Suprapubic skin (tissue), 4 donors: Measurements from ENCODE around the gene MLPH. TPM values are rescaled to one million over a fixed set of nuclear protein-coding genes. Genes with fewer than 3 reads are reported as not detected.

ENCODE experiments used
- DNase-seq, 2 donors: peaks; one replicate each; pipeline ENCODE4 v3.0.0-alpha.2; 2019; ENCODE audit warnings: low spot score in 2 of 2
- H3K27ac ChIP-seq: fragments of 200-600 bp; sonication (generic); one replicate; pipeline ENCODE4 v1.5.1; 2019
- H3K27me3 ChIP-seq: fragments of 200-600 bp; sonication (generic); one replicate; pipeline ENCODE4 v1.5.1; 2019
- H3K36me3 ChIP-seq: fragments of 200-600 bp; sonication (generic); one replicate; pipeline ENCODE4 v1.5.1; 2019
- H3K4me1 ChIP-seq: fragments of 200-600 bp; sonication (generic); one replicate; pipeline ENCODE4 v1.5.1; 2019
- H3K4me3 ChIP-seq: fragments of 200-600 bp; sonication (generic); one replicate; pipeline ENCODE4 v1.5.1; 2019; ENCODE audit warnings: mild to moderate bottlenecking
- H3K9me3 ChIP-seq: fragments of 200-600 bp; sonication (generic); one replicate; pipeline ENCODE4 v1.5.1; 2019
- EP300 ChIP-seq: sonication (generic); formaldehyde crosslinking; IDR thresholded peaks from one replicate; pipeline ENCODE4 v1.6.1; 2017; ENCODE audit warnings: antibody characterized with exemption
- POLR2A ChIP-seq, 2 donors: fragments of 450-650 bp; IDR thresholded peaks; one replicate each; pipeline ENCODE4 v1.6.1; 2017; ENCODE audit warnings: antibody characterized with exemption in 2 of 2, mild to moderate bottlenecking in 2 of 2, moderate library complexity in 2 of 2
- POLR2AphosphoS5 ChIP-seq, 3 donors: sonication (generic); formaldehyde crosslinking; IDR thresholded peaks; one replicate each; pipeline ENCODE4 v1.6.1; 2017; ENCODE audit warnings: antibody characterized with exemption in 3 of 3
- WGBS: methylation state at CpG from one replicate; pipeline ENCODE4 v1.1.5; 2018; 5-methylcytosine and 5-hydroxymethylcytosine counted together
- total RNA-seq, 4 donors: library from RNA; depleted of rRNA; stranded (reverse); fragments of >200 nt; gene quantifications; one replicate each; pipeline ENCODE4 v1.1.0, GENCODE V29; 2016
- TF ChIP-seq, protein P1 (sequence below), 2 donors: fragments of 200-600 bp in 1 of 2; fragments of 450-650 bp in 1 of 2; sonication (generic) in 1 of 2; IDR thresholded peaks; one replicate each; pipeline ENCODE4 v1.5.1; 2016 to 2019; ENCODE audit warnings: antibody characterized with exemption in 2 of 2, mild to moderate bottlenecking in 1 of 2, moderate library complexity in 1 of 2

MLPH gene
- total RNA-seq, 4 donors from 2014 or later: 8.8 to 41.1 (median 24.4) TPM

GRCh38 chr2:237540223-237540775 lies 53.2 kb downstream of the MLPH start:
- Histone ChIP-seq H3K4me1 (peaks cover 11% of the 10 kb centered on the region), H3K4me3 (no peak overlapping the region), H3K9me3 (no peaks in the 10 kb centered on the region), H3K36me3 (no peaks in the 10 kb centered on the region), H3K27ac (no peak overlapping the region), H3K27me3 (no peaks in the 10 kb centered on the region)
- 70% methylated on average over 11 of the region's 13 CpGs for WGBS
- no peak for DNase-seq
- TF ChIP-seq POLR2A (IDR thresholded peaks at IDR 0.05): no peak
- no peak for TF ChIP-seq POLR2AphosphoS5 (IDR thresholded peaks at IDR 0.05)
- TF ChIP-seq, protein P1, sequence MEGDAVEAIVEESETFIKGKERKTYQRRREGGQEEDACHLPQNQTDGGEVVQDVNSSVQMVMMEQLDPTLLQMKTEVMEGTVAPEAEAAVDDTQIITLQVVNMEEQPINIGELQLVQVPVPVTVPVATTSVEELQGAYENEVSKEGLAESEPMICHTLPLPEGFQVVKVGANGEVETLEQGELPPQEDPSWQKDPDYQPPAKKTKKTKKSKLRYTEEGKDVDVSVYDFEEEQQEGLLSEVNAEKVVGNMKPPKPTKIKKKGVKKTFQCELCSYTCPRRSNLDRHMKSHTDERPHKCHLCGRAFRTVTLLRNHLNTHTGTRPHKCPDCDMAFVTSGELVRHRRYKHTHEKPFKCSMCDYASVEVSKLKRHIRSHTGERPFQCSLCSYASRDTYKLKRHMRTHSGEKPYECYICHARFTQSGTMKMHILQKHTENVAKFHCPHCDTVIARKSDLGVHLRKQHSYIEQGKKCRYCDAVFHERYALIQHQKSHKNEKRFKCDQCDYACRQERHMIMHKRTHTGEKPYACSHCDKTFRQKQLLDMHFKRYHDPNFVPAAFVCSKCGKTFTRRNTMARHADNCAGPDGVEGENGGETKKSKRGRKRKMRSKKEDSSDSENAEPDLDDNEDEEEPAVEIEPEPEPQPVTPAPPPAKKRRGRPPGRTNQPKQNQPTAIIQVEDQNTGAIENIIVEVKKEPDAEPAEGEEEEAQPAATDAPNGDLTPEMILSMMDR (IDR thresholded peaks at IDR 0.05): no peak
- TF ChIP-seq EP300: no peak

GRCh38 chr2:237540823-237541222 lies 53.8 kb downstream of the MLPH start:
- Histone ChIP-seq H3K27ac (no peak overlapping the region), H3K9me3 (no peaks in the 10 kb centered on the region), H3K4me3 (no peak overlapping the region), H3K36me3 (no peaks in the 10 kb centered on the region), H3K27me3 (no peaks in the 10 kb centered on the region), H3K4me1 (peaks cover 11% of the 10 kb centered on the region)
- TF ChIP-seq, protein P1 (IDR thresholded peaks at IDR 0.05): no peak
- WGBS: 9% methylated on average over 4 of the region's 6 CpGs
- no peak for DNase-seq

DNA sequence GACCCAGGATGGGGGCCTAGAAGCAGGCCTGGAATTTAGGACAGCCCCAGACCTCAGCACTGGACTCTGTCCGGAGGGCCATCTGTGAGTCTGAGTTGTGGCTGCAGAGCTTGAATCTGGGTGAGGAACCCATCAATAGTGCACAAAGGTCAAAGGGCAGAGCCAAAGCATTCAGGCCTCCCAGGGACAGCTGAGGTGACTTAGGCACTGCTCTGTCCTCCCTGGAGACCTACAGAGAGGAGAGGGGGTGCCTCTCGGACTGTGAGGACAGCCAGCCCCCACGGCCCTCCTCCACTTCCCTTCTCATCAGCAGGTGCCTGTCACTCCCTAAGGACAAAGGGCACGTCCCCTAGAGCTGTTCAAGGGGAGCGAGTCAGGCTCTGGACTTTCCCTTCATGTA lies 54.2 kb downstream of the MLPH start:
- WGBS: 89% methylated on average over 5 of the region's 5 CpGs
- no peaks in the 10 kb centered on the region for H3K27me3 ChIP-seq
- no peak for DNase-seq
- H3K27ac ChIP-seq: no peak overlapping the region
- peaks cover 11% of the 10 kb centered on the region for H3K4me1 ChIP-seq
- TF ChIP-seq POLR2A (IDR thresholded peaks at IDR 0.05) (no peak), EP300 (no peak), POLR2AphosphoS5 (IDR thresholded peaks at IDR 0.05) (no peak)
- TF ChIP-seq, protein P1 (IDR thresholded peaks at IDR 0.05): no peak
- no peaks in the 10 kb centered on the region for H3K9me3 ChIP-seq
- no peak overlapping the region for H3K4me3 ChIP-seq
- no peaks in the 10 kb centered on the region for H3K36me3 ChIP-seq

- Histone ChIP-seq H3K27me3 (no peaks in the 10 kb centered on the region), H3K27ac (no peak overlapping the region), H3K4me3 (no peak overlapping the region), H3K4me1 (peaks cover 11% of the 10 kb centered on the region), H3K9me3 (no peaks in the 10 kb centered on the region), H3K36me3 (no peaks in the 10 kb centered on the region)
- no peak for DNase-seq
- WGBS: 93% methylated on average over 16 of the region's 18 CpGs
- TF ChIP-seq, protein P1 (IDR thresholded peaks at IDR 0.05): no peak
- TF ChIP-seq POLR2AphosphoS5 (IDR thresholded peaks at IDR 0.05) (no peak), EP300 (no peak), POLR2A (IDR thresholded peaks at IDR 0.05) (no peak)
Measured at GRCh38 chr2:237542001-237542704, 55.1 kb downstream of the MLPH start.

- TF ChIP-seq, protein P1 (IDR thresholded peaks at IDR 0.05): no peak
- TF ChIP-seq POLR2AphosphoS5 (IDR thresholded peaks at IDR 0.05): no peak
- TF ChIP-seq EP300: no peak
- TF ChIP-seq POLR2A (IDR thresholded peaks at IDR 0.05): no peak
- Histone ChIP-seq H3K27me3 (no peaks in the 10 kb centered on the region), H3K9me3 (no peaks in the 10 kb centered on the region), H3K36me3 (no peaks in the 10 kb centered on the region), H3K27ac (no peak overlapping the region), H3K4me3 (no peak overlapping the region), H3K4me1 (peaks cover 6% of the 10 kb centered on the region)
- WGBS: 76% methylated on average over 8 of the region's 8 CpGs
- no peak for DNase-seq
Measured at GRCh38 chr2:237546040-237546875, 59.2 kb downstream of the MLPH start.
